Measurements from ENCODE around the gene C3orf20.

The C3orf20 gene

DNA sequence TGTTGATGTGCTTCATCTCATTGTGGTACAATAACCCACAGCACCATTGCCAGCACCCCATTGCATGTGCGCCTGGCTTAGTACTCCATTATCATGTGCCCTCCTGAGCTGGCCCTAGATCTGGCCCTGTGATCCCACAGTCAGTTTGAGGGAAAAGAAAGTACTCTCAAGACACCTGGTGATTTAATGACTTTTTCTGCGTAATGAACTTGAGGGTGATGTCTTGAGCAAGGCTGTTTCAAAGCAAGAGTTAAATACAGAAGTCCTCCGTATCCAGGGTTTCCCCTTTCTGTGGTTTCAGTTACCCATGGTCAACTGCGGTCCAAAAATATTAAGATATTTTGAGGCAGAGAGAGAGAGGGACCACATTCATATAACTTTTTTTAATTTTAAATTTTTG lies 16.3 kb downstream of the C3orf20 start:
- TF ChIP-seq, protein P1, sequence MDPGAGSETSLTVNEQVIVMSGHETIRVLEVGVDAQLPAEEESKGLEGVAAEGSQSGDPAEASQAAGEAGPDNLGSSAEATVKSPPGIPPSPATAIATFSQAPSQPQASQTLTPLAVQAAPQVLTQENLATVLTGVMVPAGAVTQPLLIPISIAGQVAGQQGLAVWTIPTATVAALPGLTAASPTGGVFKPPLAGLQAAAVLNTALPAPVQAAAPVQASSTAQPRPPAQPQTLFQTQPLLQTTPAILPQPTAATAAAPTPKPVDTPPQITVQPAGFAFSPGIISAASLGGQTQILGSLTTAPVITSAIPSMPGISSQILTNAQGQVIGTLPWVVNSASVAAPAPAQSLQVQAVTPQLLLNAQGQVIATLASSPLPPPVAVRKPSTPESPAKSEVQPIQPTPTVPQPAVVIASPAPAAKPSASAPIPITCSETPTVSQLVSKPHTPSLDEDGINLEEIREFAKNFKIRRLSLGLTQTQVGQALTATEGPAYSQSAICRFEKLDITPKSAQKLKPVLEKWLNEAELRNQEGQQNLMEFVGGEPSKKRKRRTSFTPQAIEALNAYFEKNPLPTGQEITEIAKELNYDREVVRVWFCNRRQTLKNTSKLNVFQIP (CRISPR knock-in tag; IDR thresholded peaks at IDR 0.05; ENCODE audit: borderline replicate concordance, low read depth) = no peak
- no peak for TF ChIP-seq PPARA (CRISPR knock-in tag; IDR thresholded peaks at IDR 0.05; ENCODE audit: borderline replicate concordance)
- TF ChIP-seq TOX (CRISPR knock-in tag; IDR thresholded peaks at IDR 0.05; ENCODE audit: borderline replicate concordance) = no peak
- no peak for TF ChIP-seq OSR1 (CRISPR knock-in tag; IDR thresholded peaks at IDR 0.05)
- no peak for ATAC-seq

DNA sequence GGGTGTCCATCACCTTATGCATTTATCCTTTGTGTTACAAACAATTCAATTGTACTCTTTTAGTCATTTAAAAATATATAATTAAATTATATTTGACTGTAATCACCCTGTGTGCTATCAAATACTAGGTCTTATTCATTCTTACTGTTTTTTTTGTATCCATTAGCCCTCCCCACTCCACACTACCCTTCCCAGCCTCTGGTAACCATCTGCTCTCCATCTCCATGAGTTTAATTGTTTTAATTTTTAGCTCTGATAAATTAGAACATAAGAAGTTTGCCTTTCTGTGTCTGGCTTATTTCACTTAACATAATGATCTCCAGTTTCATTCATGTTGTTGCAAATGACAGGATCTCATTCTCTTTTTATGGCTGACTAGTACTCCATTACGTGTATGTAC lies 16.8 kb downstream of the C3orf20 start:
- no peak for ATAC-seq
- TF ChIP-seq, protein P2, sequence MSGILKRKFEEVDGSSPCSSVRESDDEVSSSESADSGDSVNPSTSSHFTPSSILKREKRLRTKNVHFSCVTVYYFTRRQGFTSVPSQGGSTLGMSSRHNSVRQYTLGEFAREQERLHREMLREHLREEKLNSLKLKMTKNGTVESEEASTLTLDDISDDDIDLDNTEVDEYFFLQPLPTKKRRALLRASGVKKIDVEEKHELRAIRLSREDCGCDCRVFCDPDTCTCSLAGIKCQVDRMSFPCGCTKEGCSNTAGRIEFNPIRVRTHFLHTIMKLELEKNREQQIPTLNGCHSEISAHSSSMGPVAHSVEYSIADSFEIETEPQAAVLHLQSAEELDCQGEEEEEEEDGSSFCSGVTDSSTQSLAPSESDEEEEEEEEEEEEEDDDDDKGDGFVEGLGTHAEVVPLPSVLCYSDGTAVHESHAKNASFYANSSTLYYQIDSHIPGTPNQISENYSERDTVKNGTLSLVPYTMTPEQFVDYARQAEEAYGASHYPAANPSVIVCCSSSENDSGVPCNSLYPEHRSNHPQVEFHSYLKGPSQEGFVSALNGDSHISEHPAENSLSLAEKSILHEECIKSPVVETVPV (CRISPR knock-in tag; IDR thresholded peaks at IDR 0.05) = no peak
- no peak for TF ChIP-seq ESRRG (CRISPR knock-in tag; IDR thresholded peaks at IDR 0.05)
- no peak for TF ChIP-seq TCF4 (CRISPR knock-in tag; IDR thresholded peaks at IDR 0.05; ENCODE audit: borderline replicate concordance)
- TF ChIP-seq OSR1 (CRISPR knock-in tag; IDR thresholded peaks at IDR 0.05) = no peak
- TF ChIP-seq PPARA (CRISPR knock-in tag; IDR thresholded peaks at IDR 0.05; ENCODE audit: borderline replicate concordance) = no peak
- TF ChIP-seq ZNF565 (CRISPR knock-in tag; conservative IDR thresholded peaks at IDR 0.05; ENCODE audit: low read depth) = no peak
- TF ChIP-seq, protein P3, sequence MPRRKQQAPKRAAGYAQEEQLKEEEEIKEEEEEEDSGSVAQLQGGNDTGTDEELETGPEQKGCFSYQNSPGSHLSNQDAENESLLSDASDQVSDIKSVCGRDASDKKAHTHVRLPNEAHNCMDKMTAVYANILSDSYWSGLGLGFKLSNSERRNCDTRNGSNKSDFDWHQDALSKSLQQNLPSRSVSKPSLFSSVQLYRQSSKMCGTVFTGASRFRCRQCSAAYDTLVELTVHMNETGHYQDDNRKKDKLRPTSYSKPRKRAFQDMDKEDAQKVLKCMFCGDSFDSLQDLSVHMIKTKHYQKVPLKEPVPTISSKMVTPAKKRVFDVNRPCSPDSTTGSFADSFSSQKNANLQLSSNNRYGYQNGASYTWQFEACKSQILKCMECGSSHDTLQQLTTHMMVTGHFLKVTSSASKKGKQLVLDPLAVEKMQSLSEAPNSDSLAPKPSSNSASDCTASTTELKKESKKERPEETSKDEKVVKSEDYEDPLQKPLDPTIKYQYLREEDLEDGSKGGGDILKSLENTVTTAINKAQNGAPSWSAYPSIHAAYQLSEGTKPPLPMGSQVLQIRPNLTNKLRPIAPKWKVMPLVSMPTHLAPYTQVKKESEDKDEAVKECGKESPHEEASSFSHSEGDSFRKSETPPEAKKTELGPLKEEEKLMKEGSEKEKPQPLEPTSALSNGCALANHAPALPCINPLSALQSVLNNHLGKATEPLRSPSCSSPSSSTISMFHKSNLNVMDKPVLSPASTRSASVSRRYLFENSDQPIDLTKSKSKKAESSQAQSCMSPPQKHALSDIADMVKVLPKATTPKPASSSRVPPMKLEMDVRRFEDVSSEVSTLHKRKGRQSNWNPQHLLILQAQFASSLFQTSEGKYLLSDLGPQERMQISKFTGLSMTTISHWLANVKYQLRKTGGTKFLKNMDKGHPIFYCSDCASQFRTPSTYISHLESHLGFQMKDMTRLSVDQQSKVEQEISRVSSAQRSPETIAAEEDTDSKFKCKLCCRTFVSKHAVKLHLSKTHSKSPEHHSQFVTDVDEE (CRISPR knock-in tag; IDR thresholded peaks at IDR 0.05) = no peak
- TF ChIP-seq, protein P1 (CRISPR knock-in tag; IDR thresholded peaks at IDR 0.05; ENCODE audit: borderline replicate concordance, low read depth) = no peak
- no peak for TF ChIP-seq CSDC2 (CRISPR knock-in tag; IDR thresholded peaks at IDR 0.05)
- TF ChIP-seq SNAI2 (CRISPR knock-in tag; IDR thresholded peaks at IDR 0.05) = no peak
- TF ChIP-seq, protein P4, sequence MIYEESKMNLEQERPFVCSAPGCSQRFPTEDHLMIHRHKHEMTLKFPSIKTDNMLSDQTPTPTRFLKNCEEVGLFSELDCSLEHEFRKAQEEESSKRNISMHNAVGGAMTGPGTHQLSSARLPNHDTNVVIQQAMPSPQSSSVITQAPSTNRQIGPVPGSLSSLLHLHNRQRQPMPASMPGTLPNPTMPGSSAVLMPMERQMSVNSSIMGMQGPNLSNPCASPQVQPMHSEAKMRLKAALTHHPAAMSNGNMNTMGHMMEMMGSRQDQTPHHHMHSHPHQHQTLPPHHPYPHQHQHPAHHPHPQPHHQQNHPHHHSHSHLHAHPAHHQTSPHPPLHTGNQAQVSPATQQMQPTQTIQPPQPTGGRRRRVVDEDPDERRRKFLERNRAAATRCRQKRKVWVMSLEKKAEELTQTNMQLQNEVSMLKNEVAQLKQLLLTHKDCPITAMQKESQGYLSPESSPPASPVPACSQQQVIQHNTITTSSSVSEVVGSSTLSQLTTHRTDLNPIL (CRISPR knock-in tag; IDR thresholded peaks at IDR 0.05; ENCODE audit: low read depth) = no peak
- TF ChIP-seq, protein P5, sequence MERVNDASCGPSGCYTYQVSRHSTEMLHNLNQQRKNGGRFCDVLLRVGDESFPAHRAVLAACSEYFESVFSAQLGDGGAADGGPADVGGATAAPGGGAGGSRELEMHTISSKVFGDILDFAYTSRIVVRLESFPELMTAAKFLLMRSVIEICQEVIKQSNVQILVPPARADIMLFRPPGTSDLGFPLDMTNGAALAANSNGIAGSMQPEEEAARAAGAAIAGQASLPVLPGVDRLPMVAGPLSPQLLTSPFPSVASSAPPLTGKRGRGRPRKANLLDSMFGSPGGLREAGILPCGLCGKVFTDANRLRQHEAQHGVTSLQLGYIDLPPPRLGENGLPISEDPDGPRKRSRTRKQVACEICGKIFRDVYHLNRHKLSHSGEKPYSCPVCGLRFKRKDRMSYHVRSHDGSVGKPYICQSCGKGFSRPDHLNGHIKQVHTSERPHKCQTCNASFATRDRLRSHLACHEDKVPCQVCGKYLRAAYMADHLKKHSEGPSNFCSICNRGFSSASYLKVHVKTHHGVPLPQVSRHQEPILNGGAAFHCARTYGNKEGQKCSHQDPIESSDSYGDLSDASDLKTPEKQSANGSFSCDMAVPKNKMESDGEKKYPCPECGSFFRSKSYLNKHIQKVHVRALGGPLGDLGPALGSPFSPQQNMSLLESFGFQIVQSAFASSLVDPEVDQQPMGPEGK (CRISPR knock-in tag; IDR thresholded peaks at IDR 0.05; ENCODE audit: borderline replicate concordance) = no peak
- no peak for TF ChIP-seq BACH2 (CRISPR knock-in tag; IDR thresholded peaks at IDR 0.05; ENCODE audit: borderline replicate concordance)
- TF ChIP-seq ZNF70 (CRISPR knock-in tag; IDR thresholded peaks at IDR 0.05) = no peak
- no peak for TF ChIP-seq ZFP3 (CRISPR knock-in tag; IDR thresholded peaks at IDR 0.05)
- no peak for TF ChIP-seq RARB (CRISPR knock-in tag; IDR thresholded peaks at IDR 0.05)

DNA sequence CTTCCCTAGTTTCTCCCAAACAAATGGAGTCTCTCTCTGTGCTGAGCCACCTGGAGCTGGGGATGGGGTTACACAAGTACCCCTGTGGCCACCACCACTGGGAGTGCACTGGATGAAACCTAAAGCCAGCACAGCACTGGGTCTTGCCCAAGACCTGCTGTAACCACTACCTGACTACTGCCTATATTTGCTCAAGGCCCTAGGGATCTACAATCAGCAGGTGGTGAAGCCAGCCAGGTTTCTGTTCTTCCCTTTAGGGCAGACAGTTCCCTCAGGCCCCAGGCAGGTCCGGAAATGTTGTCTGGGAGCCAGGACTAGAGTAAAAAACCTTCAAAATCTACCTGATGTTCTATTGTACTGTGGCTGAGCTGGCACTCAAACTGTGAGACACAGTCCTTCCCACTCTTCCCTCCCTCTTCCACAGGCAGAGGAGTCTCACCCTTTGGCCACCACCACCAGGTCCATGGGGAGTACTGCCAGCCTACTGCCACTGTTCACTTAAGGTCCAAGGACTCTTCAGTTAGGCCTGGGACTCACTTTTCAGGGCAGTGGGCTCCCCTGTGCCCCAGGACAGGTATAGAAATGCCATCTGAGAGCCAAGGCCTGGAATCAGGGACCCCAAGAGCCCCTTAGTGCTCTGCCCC lies 23.8 kb downstream of the C3orf20 start:
- no peak for ATAC-seq
- TF ChIP-seq ZNF8 (CRISPR knock-in tag; IDR thresholded peaks at IDR 0.05) (no peak), ZNF565 (CRISPR knock-in tag; conservative IDR thresholded peaks at IDR 0.05; ENCODE audit: low read depth) (no peak), GLIS3 (CRISPR knock-in tag; IDR thresholded peaks at IDR 0.05) (no peak), ZFP3 (CRISPR knock-in tag; IDR thresholded peaks at IDR 0.05) (no peak), BACH2 (CRISPR knock-in tag; IDR thresholded peaks at IDR 0.05; ENCODE audit: borderline replicate concordance) (no peak), ZNF70 (CRISPR knock-in tag; IDR thresholded peaks at IDR 0.05) (no peak)
- TF ChIP-seq, protein P3 (CRISPR knock-in tag; IDR thresholded peaks at IDR 0.05) = no peak
- TF ChIP-seq, protein P4 (CRISPR knock-in tag; IDR thresholded peaks at IDR 0.05; ENCODE audit: low read depth) = no peak
- TF ChIP-seq, protein P2 (CRISPR knock-in tag; IDR thresholded peaks at IDR 0.05) = no peak
